ENCODE measurements around the gene ZP1. TPM values are rescaled to one million over a fixed set of nuclear protein-coding genes. Genes with fewer than 3 reads are reported as not detected.

The ZP1 gene
- total RNA-seq, 1 donor from 2014 or later: not detected

DNA sequence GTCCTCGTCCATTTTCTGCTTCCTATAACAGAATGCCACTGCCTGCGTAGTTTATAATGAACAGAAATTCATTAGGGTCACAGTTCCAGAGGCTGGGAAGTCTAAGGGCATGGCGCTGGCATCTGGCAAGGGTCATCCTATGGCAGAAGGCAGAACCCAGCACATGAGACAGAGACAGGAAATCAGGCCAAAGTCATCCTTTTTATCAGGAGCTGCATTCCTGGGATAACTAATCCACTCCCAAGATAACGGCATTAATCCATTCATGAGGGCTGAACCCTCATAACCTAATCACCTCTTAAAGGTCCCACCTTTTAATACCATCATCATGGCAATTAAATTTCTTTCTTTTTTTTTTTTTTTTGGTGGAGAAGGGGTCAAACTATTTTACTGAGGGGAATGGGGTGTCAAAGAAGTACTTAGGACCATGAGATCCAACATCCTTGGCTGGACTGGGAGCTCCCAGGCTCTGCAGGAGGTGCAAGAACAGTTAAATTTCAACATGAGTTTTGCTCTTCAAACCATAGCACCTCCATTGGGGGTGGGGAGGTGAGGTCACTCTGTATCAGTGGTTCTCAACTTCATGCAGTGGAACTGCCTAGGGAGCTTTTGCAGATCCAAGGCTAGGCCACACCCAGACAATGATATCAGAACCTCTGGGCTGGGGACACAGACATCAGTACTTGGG lies 51.1 kb downstream of the ZP1 start:
- TF ChIP-seq, protein P1, sequence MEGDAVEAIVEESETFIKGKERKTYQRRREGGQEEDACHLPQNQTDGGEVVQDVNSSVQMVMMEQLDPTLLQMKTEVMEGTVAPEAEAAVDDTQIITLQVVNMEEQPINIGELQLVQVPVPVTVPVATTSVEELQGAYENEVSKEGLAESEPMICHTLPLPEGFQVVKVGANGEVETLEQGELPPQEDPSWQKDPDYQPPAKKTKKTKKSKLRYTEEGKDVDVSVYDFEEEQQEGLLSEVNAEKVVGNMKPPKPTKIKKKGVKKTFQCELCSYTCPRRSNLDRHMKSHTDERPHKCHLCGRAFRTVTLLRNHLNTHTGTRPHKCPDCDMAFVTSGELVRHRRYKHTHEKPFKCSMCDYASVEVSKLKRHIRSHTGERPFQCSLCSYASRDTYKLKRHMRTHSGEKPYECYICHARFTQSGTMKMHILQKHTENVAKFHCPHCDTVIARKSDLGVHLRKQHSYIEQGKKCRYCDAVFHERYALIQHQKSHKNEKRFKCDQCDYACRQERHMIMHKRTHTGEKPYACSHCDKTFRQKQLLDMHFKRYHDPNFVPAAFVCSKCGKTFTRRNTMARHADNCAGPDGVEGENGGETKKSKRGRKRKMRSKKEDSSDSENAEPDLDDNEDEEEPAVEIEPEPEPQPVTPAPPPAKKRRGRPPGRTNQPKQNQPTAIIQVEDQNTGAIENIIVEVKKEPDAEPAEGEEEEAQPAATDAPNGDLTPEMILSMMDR (IDR thresholded peaks at IDR 0.05; ENCODE audit: insufficient read depth, low read length, poor library complexity, severe bottlenecking): no peak
- H3K4me3 ChIP-seq (ENCODE audit: low read depth, low read length): no peak overlapping the region
- no peaks in the 10 kb centered on the region for H3K27me3 ChIP-seq (ENCODE audit: control insufficient read depth, insufficient read depth, low read length)
- no peak for DNase-seq (ENCODE audit: low read depth)
- H3K36me3 ChIP-seq (ENCODE audit: control insufficient read depth, insufficient read depth, low read length): peaks cover 1% of the 10 kb centered on the region

DNA sequence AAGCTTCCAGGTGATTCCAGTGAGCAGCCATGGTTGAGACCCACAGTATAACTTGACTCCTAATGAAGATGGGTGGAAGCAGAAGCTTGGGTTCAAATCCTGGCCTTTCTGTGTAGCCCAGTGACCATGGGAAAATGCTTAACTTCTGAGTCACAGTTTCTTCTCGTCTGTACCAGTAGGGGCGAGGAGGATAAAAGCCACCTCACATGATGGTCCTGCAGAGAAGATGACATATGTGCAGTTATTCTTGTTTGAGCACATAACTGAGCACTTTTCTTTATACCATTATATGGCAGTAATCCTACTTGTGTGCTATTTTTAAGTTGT lies 51.6 kb downstream of the ZP1 start:
- H3K36me3 ChIP-seq (ENCODE audit: control insufficient read depth, insufficient read depth, low read length): peaks cover 1% of the 10 kb centered on the region
- DNase-seq (ENCODE audit: low read depth): no peak
- TF ChIP-seq, protein P1 (IDR thresholded peaks at IDR 0.05; ENCODE audit: insufficient read depth, low read length, poor library complexity, severe bottlenecking): no peak
- no peak overlapping the region for H3K4me3 ChIP-seq (ENCODE audit: low read depth, low read length)
- no peaks in the 10 kb centered on the region for H3K27me3 ChIP-seq (ENCODE audit: control insufficient read depth, insufficient read depth, low read length)

GRCh38 chr11:60919320-60919719 lies 52.0 kb downstream of the ZP1 start:
- H3K36me3 ChIP-seq (ENCODE audit: control insufficient read depth, insufficient read depth, low read length): peaks cover 1% of the 10 kb centered on the region
- no peak for DNase-seq (ENCODE audit: low read depth)
- H3K4me3 ChIP-seq (ENCODE audit: low read depth, low read length): no peak overlapping the region
- H3K27me3 ChIP-seq (ENCODE audit: control insufficient read depth, insufficient read depth, low read length): no peaks in the 10 kb centered on the region
- TF ChIP-seq, protein P1 (IDR thresholded peaks at IDR 0.05; ENCODE audit: insufficient read depth, low read length, poor library complexity, severe bottlenecking): no peak

DNA sequence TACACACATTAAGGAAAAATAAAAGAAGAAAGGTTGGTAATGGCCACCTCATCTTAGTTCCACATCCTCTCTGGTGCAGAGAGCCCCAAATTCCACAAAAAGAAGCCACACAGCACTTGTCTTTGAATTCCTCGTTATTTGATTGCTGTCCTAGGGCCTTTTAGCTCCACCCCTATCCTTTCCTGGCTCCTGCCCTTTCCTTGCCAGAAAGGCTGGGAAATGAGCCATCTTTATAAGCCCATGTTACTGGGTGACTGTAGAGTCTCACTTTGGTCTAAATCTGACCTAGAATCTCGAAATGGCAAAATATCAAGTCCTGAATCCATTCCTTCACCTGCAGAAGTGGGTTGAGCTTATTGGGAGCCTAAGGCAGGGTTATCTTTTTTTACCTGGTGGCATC lies 52.6 kb downstream of the ZP1 start:
- Histone ChIP-seq H3K27me3 (ENCODE audit: control insufficient read depth, insufficient read depth, low read length) (no peaks in the 10 kb centered on the region), H3K36me3 (ENCODE audit: control insufficient read depth, insufficient read depth, low read length) (peaks cover 1% of the 10 kb centered on the region), H3K4me3 (ENCODE audit: low read depth, low read length) (no peak overlapping the region)
- DNase-seq (ENCODE audit: low read depth): no peak
- TF ChIP-seq, protein P1 (IDR thresholded peaks at IDR 0.05; ENCODE audit: insufficient read depth, low read length, poor library complexity, severe bottlenecking): no peak

- TF ChIP-seq, protein P1 (IDR thresholded peaks at IDR 0.05; ENCODE audit: insufficient read depth, low read length, poor library complexity, severe bottlenecking): no peak
- DNase-seq (ENCODE audit: low read depth): no peak
- peaks cover 1% of the 10 kb centered on the region for H3K36me3 ChIP-seq (ENCODE audit: control insufficient read depth, insufficient read depth, low read length)
- H3K27me3 ChIP-seq (ENCODE audit: control insufficient read depth, insufficient read depth, low read length): no peaks in the 10 kb centered on the region
- no peak overlapping the region for H3K4me3 ChIP-seq (ENCODE audit: low read depth, low read length)
Observed at GRCh38 chr11:60921259-60921658, 53.9 kb downstream of the ZP1 start.

DNA sequence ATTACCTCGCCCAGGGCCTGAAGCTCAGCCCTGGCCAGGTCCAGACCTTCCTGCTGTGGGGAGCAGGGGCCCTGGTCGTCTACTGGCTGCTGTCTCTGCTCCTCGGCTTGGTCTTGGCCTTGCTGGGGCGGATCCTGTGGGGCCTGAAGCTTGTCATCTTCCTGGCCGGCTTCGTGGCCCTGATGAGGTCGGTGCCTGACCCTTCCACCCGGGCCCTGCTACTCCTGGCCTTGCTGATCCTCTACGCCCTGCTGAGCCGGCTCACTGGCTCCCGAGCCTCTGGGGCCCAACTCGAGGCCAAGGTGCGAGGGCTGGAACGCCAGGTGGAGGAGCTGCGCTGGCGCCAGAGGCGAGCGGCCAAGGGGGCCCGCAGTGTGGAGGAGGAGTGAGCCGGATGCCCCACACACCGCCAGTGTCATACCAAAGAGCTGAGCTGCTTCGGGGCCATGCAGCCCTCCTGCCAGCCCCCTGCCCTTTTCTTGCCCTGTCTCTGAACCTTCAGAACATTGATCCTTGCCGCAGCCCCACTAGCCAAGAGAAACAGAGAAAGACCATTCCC lies 54.5 kb downstream of the ZP1 start:
- Histone ChIP-seq H3K27me3 (ENCODE audit: control insufficient read depth, insufficient read depth, low read length) (no peaks in the 10 kb centered on the region), H3K36me3 (ENCODE audit: control insufficient read depth, insufficient read depth, low read length) (peaks cover 1% of the 10 kb centered on the region), H3K4me3 (ENCODE audit: low read depth, low read length) (no peak overlapping the region)
- TF ChIP-seq, protein P1 (IDR thresholded peaks at IDR 0.05; ENCODE audit: insufficient read depth, low read length, poor library complexity, severe bottlenecking): no peak
- DNase-seq (ENCODE audit: low read depth): no peak
